HAP-1 (cell line): Measurements from ENCODE around the gene NPAS2.
A peak's percentile ranks its signal among the peaks of the same experiment; 100 is the strongest.

Source experiments
- DNase-seq, 2 experiments: peaks; one replicate each; pipeline ENCODE4 v3.0.0-alpha.2; 2016 to 2020; ENCODE audit warnings: low spot score in 2 of 2
- H3K27me3 ChIP-seq: fragments of 250-450 bp; sonication (Bioruptor Pico); 2 replicates; pipeline ENCODE4 v1.5.1; 2020; ENCODE audit warnings: low read depth, mild to moderate bottlenecking, moderate library complexity
- H3K36me3 ChIP-seq: fragments of 250-450 bp; sonication (Bioruptor Pico); replicated peaks from 2 replicates; pipeline ENCODE4 v1.5.1; 2020; ENCODE audit warnings: mild to moderate bottlenecking
- H3K4me1 ChIP-seq: fragments of 250-450 bp; sonication (Bioruptor Pico); 2 replicates; pipeline ENCODE4 v1.5.1; 2020; ENCODE audit warnings: mild to moderate bottlenecking
- H3K4me3 ChIP-seq: fragments of 250-450 bp; sonication (Bioruptor Pico); 2 replicates; pipeline ENCODE4 v1.5.1; 2020; ENCODE audit warnings: mild to moderate bottlenecking, moderate library complexity
- H3K9me3 ChIP-seq: fragments of 250-450 bp; sonication (Bioruptor Pico); 2 replicates; pipeline ENCODE4 v1.5.1; 2020; ENCODE audit warnings: mild to moderate bottlenecking, moderate library complexity
- in situ Hi-C: fragments of 300-500 bp; cut with MboI; formaldehyde crosslinking; loops from 3 replicates; pipeline ENCODE4 v1.14.3; 2020; ENCODE audit warnings: low sequenced_read_pairs, inconsistent platforms, mixed read lengths

NPAS2 gene

DNA sequence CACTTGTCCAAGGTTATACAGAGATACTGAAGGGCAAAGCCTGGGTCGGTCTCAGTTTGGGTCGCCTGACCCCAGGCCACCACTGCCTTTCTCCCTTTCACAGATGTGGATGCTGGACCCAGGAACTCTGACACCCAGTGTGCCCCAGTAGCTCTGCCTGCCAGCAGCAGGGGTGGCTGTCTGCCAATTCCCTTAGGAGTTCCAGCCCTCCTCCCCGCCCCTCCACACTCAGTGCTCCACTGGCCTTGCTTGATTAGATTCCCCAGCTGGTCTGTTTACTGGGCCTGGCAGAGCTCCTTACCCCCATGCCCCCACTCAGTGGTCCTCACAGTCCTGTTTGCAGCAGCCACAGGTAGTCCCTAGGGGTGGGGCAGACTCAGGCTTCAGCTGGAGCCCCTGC is 75.5 kb downstream of the NPAS2 start:
- in situ Hi-C loops = no loop called here
- DNase-seq = no peak
- no peak overlapping the region for H3K4me3 ChIP-seq
- H3K4me1 ChIP-seq = peaks cover 5% of the 10 kb centered on the region
- H3K9me3 ChIP-seq = 0 out of 2 replicates have a peak, but pooled peaks cover 2% of the 10 kb centered on the region
- H3K27me3 ChIP-seq = no peaks in the 10 kb centered on the region
- H3K36me3 ChIP-seq = no peaks in the 10 kb centered on the region

DNA sequence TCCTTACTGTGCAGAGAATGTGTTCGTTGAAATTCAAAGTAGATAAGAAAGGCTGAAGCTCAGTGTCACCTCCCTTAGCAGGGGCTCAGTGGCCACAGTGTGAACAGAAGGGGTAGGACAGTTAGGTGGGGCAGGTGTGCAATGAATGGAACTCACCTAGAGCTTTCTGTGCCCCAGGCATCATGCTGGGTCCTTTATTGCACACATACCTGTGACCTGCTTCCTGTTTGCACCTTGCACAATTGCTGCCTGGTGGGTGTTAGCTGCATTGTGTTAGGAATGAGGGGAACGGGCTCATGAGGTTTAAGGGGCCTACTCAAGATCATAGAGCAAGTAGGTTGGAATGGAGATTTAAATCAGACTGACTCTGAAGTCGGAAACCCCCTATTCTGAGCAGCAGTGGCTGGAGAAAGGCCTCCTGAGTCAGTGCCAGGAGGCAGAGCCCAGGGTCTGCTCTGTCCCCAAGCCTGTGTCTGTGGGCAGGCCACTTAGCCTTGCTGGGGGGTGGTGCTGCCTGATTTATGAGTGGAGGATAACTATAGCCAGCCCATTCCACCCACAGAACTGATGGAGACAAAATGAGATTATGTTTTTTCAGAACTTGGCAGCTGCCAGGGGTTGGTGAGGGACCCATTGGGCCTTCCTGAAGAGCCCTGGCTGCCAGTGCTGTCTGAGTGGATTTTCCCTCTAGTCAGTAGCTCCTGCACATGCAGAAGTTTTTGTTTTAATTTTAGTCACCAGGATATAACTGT is 76.2 kb downstream of the NPAS2 start:
- H3K4me1 ChIP-seq = peaks cover 5% of the 10 kb centered on the region
- H3K36me3 ChIP-seq = no peaks in the 10 kb centered on the region
- H3K4me3 ChIP-seq = no peak overlapping the region
- DNase-seq = no peak
- no peaks in the 10 kb centered on the region for H3K27me3 ChIP-seq
- in situ Hi-C loops = no loop called here
- 0 out of 2 replicates have a peak, but pooled peaks cover 2% of the 10 kb centered on the region for H3K9me3 ChIP-seq

DNA sequence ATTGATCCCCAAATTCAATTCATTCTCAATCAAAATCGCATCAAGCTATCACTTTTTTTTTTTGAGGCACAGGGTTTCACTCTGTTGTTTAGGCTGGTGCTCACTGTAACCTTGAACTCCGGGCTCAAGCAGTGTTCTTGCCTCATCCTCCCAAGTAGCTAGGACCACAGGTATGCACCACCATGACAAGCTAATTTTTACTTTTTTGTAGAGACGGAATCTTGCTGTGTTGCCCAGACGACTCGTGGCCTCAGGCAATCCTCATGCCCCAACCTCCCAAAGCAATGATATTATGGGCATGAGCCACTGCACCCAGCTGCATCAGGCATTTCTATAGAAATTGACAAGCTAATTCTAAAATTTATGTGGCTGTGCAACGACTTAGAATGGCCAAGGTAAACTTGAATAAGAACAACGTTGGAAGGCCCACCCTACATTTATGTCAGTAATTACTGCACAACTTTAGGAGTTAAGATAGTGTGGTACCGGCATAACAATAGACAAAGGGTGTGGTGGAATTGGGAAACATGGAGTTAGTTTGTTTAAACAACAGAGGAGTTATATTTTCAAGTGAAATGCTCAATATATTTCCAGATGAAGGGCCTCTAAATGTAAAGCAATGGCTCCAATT is 78.2 kb downstream of the NPAS2 start:
- H3K27me3 ChIP-seq = no peaks in the 10 kb centered on the region
- H3K9me3 ChIP-seq = 0 out of 2 replicates have a peak, but pooled peaks cover 2% of the 10 kb centered on the region
- DNase-seq = peak in 1 of 2 experiments; percentile 25
- in situ Hi-C loops = no loop called here
- H3K36me3 ChIP-seq = no peaks in the 10 kb centered on the region
- peaks cover 5% of the 10 kb centered on the region for H3K4me1 ChIP-seq
- H3K4me3 ChIP-seq = no peak overlapping the region

DNA sequence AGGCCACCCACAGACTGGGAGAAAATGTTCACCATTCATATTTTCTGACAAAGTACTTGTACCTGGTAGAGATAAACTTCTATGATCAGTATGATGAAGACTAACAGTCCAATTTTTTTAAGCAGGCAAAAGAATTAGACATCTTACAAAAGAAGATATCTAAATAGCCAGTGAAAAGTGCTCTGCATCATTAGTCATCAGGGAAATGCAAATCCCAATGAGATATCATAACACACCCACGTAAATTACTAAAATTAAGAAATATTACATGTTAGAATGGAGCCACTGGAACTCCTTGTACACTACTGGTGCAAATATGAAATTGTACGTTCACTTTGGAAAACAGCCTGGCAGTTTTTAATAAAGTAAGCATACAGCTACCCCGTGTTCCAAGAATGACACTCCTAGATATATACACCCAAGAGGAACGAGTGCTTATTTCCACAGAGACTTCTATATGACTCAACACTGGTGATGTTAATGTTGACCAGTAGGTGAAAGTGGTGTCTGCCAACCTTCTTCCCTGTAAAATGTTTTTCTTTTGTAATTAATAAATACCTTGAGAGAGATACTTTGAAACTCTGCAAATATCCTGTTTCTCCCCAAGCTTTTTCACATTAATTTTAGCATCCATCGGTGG is 80.3 kb downstream of the NPAS2 start:
- in situ Hi-C loops = no loop called here
- H3K4me1 ChIP-seq = peaks cover 5% of the 10 kb centered on the region
- no peaks in the 10 kb centered on the region for H3K27me3 ChIP-seq
- 0 out of 2 replicates have a peak, but pooled peaks cover 2% of the 10 kb centered on the region for H3K9me3 ChIP-seq
- DNase-seq = no peak
- no peaks in the 10 kb centered on the region for H3K36me3 ChIP-seq
- no peak overlapping the region for H3K4me3 ChIP-seq

DNA sequence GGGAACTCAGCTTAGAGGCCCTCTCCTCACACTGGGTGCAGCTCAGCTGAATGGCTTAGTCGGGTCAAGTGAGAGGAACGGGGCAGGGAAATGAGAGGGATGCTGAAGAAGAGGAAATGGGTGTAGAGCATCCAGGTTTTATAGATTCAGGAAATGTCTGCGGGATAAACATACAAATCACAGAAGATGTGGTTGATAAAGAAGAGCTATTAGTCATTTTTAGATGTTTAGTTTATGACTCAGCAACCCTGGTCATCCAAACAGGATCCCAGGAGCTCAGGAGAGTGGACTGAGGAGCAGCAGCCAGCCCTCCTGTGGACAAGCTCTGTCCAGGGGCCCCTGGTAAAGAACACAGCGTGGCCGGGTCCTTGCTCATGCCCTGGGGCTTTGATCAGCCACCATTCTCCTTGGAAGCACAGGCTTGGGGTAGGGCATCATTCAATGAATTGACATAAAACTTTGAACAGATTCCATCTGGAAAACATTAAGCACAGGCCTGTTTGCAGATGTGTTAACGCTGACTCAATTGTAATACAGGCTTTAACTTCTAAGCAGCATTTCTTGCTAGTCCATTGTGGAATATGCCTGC is 83.0 kb downstream of the NPAS2 start:
- in situ Hi-C loops = no loop called here
- no peaks in the 10 kb centered on the region for H3K27me3 ChIP-seq
- H3K4me3 ChIP-seq = no peak overlapping the region
- H3K36me3 ChIP-seq = no peaks in the 10 kb centered on the region
- H3K9me3 ChIP-seq = 0 out of 2 replicates have a peak, but pooled peaks cover 2% of the 10 kb centered on the region
- peaks cover 5% of the 10 kb centered on the region for H3K4me1 ChIP-seq
- DNase-seq = no peak

DNA sequence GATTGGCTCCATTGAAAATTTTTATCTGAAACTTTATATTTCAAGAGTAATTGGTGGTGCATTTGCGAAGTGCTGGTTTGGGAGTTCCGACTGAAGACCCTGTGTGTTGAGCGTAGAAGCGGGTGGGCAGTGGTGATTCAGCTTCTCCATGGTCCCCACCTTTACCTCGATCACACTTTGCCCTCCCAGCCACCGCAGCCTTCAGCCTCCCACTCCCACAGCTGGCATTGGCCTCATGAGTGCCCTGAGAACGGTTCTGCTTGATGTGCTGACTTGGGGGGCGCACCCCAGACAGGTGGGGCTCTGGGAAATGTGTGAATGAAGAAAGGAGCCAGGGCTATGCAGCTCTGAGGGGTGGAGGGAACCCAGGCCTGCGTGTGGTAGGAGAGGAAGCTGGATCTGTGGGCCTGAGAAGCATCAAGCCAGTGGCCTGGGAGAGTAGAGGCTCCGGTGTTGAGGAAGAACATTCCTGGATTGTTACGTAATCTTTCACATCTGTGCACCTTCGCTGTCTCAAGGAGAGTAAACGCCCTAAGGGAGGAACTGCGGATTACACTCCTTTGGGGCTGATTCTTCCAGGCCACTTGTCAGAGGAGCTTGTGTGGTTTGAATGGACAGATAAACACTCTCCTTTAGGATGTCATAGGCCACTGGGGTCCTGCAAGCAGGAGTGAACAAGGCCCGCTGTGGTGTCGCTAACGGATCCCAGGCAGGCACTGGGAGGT is 83.8 kb downstream of the NPAS2 start:
- peak in 1 of 2 experiments; percentile 17 for DNase-seq
- H3K9me3 ChIP-seq = 0 out of 2 replicates have a peak, but pooled peaks cover 2% of the 10 kb centered on the region
- in situ Hi-C loops = no loop called here
- H3K4me3 ChIP-seq = no peak overlapping the region
- H3K4me1 ChIP-seq = no peaks in the 10 kb centered on the region
- H3K27me3 ChIP-seq = no peaks in the 10 kb centered on the region
- no peaks in the 10 kb centered on the region for H3K36me3 ChIP-seq

DNA sequence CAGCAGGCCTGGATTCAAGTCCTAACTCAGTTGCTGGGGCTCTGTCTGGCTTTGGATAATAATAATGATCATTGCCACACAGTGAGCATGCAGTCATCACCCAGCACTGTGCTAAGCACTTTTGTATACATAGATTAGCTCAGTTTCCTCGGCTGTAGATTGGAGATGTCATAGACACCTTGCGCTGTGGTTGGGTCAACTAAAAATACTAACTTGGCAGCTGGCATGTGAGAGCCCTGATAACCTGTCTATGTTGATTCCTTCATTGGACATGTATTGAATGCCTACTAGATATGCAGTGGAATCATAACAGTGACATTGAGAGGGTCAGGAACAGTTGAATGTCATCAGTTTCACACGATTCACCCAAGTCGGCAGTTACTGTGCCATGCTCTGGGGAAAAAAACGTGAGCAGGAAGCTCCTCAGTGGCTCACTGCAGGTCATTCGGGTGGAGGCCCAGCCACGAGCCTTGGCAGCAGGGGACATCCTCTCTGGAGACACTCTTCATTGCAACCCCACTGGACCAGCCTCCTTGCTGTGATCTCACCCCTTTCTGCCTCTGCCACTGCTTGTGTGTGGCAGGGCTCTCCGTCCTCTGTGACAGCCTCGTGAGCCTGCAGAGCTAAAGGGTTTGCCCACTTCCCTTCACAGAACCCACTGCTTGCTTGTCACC is 85.3 kb downstream of the NPAS2 start:
- no peaks in the 10 kb centered on the region for H3K36me3 ChIP-seq
- peaks cover 2% of the 10 kb centered on the region; the same call in 1 of the 2 replicates for H3K4me1 ChIP-seq
- DNase-seq = no peak
- no peak overlapping the region for H3K4me3 ChIP-seq
- H3K27me3 ChIP-seq = no peaks in the 10 kb centered on the region
- H3K9me3 ChIP-seq = no peaks in the 10 kb centered on the region
- in situ Hi-C loops = no loop called here

DNA sequence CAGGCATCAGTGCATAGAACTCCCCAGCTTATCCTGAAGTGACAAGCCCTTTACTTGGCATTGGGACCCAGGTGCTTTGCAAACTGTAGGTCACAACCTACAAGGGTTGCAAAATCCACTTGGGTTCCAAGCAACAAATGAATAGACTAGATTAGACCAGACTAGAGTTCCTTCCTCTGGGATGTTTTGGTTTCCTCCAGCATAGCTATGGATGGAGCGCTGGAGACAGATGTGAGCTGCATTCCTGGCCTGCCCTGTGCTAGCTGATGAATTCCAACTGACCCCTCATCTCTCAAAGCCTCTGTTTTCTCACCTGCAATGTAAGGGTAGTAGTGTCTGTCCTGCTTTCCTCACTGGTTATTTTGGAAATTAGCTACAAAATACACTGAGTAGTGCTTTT is 86.2 kb downstream of the NPAS2 start:
- in situ Hi-C loops = no loop called here
- no peaks in the 10 kb centered on the region for H3K27me3 ChIP-seq
- H3K4me1 ChIP-seq = peaks cover 2% of the 10 kb centered on the region; the same call in 1 of the 2 replicates
- H3K4me3 ChIP-seq = no peak overlapping the region
- H3K9me3 ChIP-seq = no peaks in the 10 kb centered on the region
- DNase-seq = no peak
- H3K36me3 ChIP-seq = no peaks in the 10 kb centered on the region

DNA sequence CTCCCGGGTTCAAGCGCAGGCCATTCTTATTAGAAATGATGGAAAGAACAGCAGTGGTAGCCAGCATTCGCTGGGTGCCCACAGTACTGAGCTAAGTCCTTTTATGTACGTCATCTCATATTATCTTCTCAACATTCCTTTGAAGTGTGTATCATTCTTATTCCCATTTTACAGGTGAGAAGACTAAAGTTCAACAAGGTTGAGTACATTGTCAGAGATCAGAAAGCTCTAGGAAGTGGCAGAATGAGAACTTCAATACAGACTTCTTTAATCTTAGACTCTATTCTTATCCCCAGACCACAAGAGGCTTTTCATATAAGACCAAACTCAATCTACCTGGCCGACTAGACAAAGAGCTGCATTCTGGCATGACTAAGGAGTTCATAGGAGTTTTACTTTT is 86.7 kb downstream of the NPAS2 start:
- no peaks in the 10 kb centered on the region for H3K9me3 ChIP-seq
- H3K4me3 ChIP-seq = no peak overlapping the region
- no peak for DNase-seq
- H3K4me1 ChIP-seq = peaks cover 2% of the 10 kb centered on the region; the same call in 1 of the 2 replicates
- H3K36me3 ChIP-seq = no peaks in the 10 kb centered on the region
- in situ Hi-C loops = no loop called here
- no peaks in the 10 kb centered on the region for H3K27me3 ChIP-seq

DNA sequence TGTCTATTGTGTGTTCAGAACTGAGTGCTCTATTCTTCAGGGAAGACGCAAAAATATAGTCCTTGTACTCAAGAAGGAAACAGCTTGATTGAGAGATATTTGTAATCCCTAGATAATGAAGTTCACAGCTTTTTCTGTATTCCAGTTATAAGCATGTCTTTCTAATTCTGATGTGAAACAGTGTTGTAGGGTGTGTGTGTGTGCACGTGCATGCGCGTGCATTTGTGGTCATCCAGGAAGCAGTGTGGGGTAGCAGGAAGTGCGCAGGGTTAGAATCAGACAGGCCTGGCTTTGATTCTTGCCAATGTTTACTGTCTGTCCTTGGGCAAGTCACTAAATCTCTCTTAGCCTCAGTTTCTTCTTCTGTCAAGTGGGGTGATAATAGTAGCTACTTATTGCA is 87.9 kb downstream of the NPAS2 start:
- in situ Hi-C loops = no loop called here
- Histone ChIP-seq H3K4me1 (peaks cover 2% of the 10 kb centered on the region; the same call in 1 of the 2 replicates), H3K36me3 (no peaks in the 10 kb centered on the region), H3K9me3 (no peaks in the 10 kb centered on the region), H3K27me3 (no peaks in the 10 kb centered on the region), H3K4me3 (no peak overlapping the region)
- DNase-seq = no peak

DNA sequence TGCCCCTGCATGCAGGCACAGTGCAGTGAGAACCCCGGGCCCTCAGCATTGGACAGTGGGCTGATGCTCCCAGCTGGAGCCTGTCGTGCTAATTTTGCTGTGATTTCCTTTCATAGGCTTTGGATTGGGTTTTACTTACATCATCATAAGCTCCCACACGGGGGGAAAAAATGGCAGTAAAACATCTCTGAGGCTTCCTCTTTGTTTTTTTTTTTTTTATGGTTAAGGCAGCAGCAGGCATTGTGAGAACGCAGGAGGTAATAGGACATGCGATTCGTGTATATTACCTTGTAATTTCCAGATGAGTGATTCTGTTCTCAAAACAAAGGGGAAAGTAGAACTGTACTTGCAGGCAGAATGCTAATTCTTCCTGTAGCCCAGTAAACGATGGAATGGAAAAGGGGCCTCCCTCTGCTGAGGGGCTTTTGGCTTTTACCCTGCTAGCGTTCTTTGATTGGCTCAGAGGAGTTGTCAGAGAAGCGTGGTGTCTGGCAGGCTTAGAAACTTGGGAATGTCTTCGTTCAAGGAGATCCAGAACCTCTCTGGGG is 89.7 kb downstream of the NPAS2 start:
- in situ Hi-C loops = no loop called here
- DNase-seq = no peak
- no peaks in the 10 kb centered on the region for H3K36me3 ChIP-seq
- no peak overlapping the region for H3K4me3 ChIP-seq
- peaks cover 2% of the 10 kb centered on the region; the same call in 1 of the 2 replicates for H3K4me1 ChIP-seq
- no peaks in the 10 kb centered on the region for H3K9me3 ChIP-seq
- no peaks in the 10 kb centered on the region for H3K27me3 ChIP-seq

DNA sequence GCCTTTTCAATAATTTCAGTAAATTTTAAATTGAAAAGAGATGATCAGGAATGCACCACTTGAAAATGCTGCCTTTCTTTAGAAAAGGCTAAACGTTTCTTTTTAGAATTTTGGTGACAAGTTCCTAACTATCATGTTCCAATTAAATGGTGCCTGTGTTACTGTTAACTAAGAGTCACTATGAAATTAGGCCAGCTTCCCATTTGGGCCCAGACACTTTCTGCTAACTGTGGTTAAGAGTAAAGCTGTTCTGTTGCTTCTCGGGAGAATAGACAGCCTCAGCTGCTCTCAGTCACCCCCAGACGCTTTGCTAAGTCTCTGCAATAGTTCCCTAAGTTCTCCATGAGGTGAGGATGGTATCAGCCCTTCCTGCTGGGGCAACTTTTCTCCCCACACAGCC is 90.2 kb downstream of the NPAS2 start:
- in situ Hi-C loops = no loop called here
- H3K4me3 ChIP-seq = no peak overlapping the region
- no peaks in the 10 kb centered on the region for H3K9me3 ChIP-seq
- peaks cover 2% of the 10 kb centered on the region; the same call in 1 of the 2 replicates for H3K4me1 ChIP-seq
- no peaks in the 10 kb centered on the region for H3K36me3 ChIP-seq
- DNase-seq = no peak
- no peaks in the 10 kb centered on the region for H3K27me3 ChIP-seq
